HG03139 (cell line): Measurements from ENCODE around the gene CRYBG1.

Experiments used
- ATAC-seq: cut with Tn5 transposase; IDR thresholded peaks from one replicate; pipeline ENCODE4 v1.9.1; 2021; ENCODE audit not compliant: unreplicated experiment

Gene CRYBG1, protein sequence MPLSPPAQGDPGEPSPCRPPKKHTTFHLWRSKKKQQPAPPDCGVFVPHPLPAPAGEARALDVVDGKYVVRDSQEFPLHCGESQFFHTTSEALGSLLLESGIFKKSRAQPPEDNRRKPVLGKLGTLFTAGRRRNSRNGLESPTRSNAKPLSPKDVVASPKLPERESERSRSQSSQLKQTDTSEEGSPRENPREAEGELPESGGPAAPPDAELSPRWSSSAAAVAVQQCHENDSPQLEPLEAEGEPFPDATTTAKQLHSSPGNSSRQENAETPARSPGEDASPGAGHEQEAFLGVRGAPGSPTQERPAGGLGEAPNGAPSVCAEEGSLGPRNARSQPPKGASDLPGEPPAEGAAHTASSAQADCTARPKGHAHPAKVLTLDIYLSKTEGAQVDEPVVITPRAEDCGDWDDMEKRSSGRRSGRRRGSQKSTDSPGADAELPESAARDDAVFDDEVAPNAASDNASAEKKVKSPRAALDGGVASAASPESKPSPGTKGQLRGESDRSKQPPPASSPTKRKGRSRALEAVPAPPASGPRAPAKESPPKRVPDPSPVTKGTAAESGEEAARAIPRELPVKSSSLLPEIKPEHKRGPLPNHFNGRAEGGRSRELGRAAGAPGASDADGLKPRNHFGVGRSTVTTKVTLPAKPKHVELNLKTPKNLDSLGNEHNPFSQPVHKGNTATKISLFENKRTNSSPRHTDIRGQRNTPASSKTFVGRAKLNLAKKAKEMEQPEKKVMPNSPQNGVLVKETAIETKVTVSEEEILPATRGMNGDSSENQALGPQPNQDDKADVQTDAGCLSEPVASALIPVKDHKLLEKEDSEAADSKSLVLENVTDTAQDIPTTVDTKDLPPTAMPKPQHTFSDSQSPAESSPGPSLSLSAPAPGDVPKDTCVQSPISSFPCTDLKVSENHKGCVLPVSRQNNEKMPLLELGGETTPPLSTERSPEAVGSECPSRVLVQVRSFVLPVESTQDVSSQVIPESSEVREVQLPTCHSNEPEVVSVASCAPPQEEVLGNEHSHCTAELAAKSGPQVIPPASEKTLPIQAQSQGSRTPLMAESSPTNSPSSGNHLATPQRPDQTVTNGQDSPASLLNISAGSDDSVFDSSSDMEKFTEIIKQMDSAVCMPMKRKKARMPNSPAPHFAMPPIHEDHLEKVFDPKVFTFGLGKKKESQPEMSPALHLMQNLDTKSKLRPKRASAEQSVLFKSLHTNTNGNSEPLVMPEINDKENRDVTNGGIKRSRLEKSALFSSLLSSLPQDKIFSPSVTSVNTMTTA (N-terminal part only)

DNA sequence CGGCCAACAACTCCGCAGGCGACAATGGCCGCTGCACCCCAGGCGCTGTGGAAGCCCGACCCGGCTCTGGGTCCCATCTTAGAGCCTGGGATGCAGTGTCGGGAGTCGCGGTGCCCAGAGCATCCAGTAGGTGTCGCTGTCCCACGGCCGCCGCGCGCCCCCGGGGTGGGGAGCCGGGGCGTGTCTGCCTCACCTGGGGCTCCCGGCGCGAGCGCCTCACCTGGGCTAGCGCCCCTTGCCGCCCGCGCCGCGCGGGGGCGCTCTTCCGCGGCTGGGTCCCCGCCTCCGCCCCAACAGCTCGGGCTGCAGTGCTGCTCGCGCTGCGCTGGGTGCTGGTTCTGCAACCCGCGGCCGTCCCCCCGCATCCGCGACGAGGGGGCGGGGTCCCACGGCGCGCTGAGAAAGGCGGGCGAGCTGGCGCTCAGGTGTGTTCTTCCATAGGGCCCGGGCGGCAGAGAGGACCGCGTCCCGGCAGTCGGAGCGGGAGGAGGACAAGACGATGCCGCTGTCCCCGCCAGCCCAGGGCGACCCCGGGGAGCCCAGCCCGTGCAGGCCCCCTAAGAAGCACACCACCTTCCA lies at the start of gene CRYBG1:
Gene CRYBG1 (plus strand): TSS at position 308 of the 579 bp plus-strand sequence. CDS start 192 bp downstream, at position 500.
- ATAC-seq = peak; percentile 75

DNA sequence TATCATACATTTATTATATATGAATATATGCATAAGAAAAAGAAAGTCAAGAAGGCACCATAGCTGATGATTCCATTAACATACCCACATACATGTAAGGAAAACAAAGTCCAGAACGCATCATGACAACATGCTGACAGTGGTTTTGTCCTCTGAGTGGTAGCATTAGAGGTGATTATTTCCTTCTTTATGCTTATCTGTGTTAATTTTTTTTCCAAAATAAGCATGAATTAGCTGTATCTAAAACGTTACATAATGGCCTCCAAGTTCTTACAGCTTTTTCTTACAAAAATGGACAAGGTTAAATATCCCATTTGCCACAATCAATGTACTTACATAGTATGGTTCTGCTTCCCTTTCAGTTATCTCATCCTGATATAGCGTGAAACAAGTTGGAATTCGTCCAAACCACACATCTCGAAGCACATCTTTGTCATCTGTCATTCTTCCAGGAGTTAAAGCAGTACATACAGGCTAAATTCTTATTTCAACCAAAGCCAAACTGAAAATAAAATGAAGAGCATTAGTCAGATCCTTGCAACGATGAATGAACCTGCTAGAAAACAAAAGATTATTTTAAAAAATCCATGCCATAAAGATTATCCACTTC lies 44.6 kb upstream of the CRYBG1 start:
- no peak for ATAC-seq

DNA sequence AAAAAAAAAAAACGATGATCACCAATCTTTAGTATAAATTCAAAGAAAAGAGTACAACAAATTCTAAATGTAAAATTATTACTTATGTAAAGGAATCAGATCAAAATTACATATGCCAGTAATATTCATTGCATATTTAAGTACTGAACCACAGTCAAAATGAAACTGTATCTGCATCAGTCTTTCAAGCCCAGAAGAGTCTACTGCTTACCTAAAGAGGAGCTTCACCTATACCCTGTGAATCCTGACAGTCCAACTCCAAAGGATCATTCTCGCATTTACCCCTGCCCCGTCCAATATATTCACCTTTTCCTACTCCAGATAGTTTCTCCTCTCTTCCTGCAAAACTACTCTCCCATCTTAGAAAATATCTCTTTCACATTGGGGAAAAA lies 44.1 kb upstream of the CRYBG1 start:
- ATAC-seq = no peak

DNA sequence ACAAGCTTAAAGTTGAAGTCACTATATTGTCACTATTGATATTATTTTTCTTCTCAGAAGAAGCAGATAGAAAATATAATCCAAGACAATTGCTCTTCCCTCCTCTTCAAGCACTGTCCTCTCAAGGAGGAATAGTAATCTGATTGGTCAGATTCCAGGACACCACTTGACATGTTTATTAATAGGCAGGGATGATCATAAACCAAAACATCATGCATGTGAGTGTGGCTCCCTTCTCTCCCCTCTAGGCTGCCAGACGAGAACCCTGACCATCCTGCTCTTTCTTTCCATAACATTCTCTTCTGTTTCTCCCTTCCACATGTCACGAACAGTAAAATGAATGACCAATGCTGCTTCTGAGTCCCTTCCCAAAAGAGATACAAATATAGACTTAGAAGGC lies 42.5 kb upstream of the CRYBG1 start:
- ATAC-seq = no peak

DNA sequence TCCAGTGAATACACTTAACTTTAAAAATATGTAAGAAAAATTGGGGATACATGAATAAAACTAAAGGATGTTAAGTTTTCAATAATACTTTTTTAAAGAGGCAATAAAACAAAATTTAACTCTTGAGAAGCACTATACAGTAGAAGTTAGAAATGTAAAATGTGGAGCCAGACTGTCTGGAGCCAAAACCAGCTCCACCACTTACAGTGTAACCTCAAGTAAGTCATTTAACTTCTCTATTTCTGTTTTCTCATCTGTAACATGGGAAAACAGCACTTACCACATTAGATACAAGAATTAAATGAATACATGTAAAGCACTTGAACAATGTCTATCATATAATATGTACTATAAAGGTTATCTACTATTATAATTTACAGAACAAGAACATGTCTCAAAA lies 41.7 kb upstream of the CRYBG1 start:
- no peak for ATAC-seq

DNA sequence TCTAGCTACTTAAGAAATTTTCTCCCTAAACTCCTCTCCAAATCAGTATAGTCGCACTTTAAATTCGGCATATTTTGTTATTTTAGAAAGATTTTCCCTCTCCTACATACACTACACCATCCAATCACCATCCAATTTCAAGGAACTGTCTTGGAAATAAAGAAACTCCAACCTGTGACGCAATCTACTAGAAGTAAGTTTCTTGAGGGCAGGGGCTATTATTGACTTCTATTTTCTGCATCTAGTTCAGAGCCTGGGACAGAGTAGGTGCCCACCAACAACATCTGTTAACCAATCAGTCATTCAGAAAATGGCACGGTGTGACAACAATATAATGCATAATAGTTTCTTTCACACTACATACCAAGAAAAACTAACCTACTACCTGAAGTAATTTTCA lies 38.6 kb upstream of the CRYBG1 start:
- ATAC-seq = no peak

DNA sequence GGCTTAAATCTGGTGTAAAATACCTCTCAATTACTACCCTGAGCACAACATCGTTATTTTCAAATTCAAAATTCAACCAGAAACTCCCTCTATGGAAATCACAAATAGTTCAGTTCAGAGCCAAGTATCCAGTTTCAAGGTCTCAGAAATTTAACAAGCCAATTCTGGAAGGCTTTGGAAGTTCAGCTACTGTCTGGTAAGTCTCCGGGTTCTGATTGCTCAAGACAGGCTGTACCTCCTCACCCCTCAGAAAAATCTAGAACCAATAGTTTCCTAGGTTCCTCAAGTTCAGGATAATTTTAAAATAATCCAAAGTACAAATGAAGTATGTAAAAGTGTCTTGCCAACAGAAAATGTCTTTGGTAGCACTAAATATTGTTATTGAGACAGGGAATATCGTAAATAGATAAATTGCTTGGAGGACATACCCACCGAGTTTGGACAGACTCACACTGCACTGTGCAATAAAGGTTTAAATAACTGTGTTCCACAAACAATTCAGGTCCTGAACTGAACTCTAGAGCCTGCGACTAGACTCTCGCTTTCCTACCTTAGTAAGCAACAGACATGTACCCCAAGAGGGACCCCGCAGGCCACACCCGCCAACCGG lies 35.7 kb upstream of the CRYBG1 start:
- ATAC-seq = no peak

DNA sequence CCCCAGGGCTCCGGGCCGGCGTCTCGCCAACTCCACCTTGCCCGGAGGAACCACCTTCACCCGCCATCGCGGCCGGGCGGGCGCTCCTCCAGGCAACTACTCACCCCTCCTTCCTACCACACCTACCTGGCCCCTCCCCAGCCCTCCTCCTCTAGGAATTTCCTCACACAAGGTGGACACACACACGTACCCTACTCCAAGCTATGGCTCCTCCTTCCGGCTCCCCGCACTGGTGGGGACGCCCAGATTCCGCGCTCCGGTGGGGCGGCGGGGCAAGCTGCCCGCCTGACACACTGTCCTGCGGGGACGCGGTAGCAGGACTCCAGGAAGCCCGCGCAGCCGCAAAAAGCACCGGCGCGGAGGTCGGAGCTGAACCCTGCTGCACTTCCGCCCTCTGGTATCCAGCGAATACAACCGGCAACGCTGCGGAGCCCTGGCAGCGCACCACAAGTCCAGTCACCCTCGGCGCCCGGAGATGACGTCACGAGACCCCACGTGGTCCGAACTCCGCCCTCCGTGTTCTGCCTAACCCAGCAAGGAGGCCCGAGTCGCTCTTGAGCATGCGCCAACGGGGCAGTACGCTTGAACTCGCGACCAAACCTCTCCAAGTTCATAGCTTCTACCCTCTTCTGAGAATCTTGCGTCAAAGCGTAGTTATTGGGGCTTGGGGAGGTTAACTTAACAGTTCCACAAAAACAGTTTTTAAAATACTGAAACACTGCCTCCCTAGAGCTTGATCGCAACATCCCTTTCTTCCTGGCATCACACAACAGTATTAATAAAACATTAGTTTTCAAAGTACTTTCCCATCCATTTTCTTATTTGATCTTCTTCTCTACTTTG lies 35.0 kb upstream of the CRYBG1 start, which contains the start of gene ATG5:
Gene ATG5 (minus strand): TSS at position 425 of the 843 bp plus-strand sequence. CDS start 9,552 bp downstream, outside the sequence.
- peak; percentile 96 for ATAC-seq

DNA sequence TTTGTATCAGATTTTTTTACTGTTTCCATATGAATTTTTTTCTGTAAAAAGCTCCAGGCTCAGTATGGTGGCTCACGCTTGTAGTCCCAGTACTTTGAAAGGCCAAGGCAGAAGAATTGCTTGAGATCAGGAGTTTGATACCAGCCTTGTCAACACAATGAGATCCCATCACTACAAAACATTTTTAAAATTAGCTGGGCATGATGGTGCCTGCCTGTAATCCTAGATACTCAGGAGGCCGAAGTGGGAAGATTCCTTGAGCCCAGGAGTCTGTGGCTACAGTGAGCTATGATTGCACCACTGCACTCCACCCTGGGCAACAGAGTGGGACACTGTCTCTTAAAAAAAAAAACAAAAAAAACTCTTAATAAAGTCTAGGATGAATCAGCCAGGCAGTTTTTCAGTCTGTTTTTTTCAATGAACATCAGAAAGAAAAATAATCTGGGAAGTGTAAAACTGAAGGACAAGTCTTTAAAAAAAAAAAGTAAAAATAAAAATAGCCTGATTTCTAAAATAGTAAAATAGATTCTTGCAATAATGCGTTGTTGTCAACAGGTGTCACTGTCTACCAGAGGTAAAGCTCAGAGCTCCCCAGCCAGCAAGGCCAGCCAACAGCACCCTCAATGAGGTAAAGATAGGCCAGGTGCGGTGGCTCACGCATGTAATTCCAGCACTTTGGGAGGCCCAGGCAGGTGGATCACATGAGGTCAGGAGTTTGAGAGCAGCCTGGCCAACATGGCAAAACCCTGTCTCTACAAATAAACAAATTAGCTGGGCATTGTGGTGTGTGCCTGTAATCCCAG lies 25.7 kb upstream of the CRYBG1 start:
- peak; percentile 75 for ATAC-seq

DNA sequence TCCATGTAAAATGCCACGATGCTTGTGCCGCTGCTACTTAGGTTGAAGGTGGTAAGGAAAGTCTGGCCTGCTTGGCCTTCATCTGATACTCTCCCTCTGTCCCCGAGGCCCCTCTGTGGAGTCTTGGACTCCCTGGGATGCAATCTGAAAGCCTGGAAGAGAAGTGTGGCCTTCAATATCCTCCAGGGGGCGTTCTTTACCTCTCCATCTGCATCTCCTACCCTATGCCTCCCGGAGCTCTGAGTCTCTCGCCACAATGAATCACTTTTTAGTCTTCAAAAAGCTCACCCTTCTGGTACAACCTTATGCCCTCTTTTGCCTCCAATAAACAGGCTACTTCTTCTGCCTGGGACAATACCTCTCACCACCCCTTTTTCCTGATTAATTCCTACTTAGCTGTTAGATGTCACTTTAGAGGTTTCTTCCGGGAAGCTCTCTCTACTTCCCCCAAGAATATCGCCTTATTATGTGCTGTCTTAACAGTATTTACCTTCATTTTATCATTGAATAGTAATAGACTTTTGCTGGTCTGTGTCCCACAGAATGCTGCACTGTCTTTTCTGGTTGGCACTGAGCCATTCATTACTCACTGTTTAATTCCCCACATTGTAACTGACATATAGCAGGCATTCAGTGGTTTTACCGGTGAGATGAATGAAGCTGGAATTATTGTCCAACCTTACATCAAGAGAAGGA lies 21.0 kb upstream of the CRYBG1 start:
- peak; percentile 86 for ATAC-seq

DNA sequence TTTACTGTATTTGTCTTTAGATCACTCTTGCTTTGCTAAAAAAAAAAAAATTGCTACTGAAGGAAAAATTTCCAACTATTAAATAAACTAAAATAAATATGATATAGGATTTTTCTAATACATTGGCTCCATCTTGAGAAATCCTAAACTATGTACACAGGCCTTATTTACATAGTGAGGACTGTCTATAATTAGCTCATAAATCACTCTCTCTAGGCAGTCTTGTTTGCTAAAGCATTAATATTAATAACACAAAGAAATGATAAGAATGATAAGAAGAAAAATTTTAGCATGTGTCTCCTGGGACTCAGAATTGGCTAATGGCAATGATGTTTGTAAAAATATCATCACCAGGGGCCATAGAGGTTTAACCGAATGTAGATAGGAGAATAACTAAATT lies 13.3 kb upstream of the CRYBG1 start:
- no peak for ATAC-seq

DNA sequence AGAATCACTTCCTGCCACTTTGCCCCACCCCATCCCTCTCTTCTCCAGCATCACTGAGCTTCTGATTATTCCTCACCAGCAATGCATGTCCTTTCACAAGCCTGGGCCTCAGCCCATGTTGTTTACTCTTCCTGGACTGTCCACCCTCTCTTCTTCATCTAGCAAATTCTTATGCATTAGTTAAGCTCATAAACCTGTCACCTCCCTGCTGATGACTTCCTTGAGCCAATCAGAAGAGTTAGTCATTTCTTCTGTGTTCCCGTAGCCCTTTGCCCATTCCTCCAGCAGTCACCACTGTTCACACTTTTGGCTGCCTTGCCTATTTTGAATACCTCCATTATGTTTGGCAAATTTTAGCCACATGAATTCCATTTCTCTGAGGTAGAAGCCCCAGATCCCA lies 4.1 kb upstream of the CRYBG1 start:
- ATAC-seq = no peak

DNA sequence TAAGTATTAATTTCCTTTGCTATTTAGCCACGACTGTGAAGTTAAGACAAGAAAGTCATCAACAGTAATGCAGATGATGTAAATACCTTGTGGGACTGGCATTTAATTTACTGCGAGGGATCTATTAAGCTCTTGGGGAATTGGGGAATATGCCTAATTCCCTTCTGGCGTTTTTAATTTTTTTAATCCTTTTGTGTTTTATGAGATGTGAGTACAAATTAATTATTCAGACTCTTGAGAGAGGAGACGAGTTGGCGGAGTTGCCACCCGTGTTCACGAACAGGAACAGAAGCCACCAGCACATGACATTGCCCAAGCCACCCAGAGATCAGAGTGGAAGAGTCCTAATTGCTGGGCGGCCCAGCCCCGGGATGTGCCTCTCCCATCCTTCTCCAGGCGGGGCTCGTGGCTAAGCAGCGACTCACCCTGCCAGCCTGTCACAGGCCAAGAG lies 533 bp upstream of the CRYBG1 start:
- ATAC-seq = no peak

DNA sequence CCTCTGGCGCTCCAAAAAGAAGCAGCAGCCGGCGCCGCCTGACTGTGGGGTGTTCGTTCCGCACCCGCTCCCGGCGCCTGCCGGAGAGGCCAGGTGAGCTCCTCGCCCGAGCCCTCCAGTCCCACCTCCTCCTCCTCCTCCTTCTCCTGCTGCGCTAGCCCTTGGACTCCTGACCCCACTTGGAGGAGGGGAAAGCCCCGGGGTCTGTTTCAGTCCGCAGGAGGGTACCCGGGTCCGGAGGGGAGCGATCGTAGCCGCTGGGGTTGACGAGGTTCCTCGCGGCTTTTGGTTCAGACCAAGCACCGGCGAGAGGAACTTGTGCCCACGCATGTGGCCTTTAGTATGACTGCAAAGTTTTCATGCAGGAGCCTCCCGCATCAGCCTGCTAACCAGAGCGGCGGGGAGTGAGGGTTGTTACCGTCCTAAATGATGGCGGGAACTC lies 493 bp downstream of the CRYBG1 start:
- peak; percentile 22 for ATAC-seq

DNA sequence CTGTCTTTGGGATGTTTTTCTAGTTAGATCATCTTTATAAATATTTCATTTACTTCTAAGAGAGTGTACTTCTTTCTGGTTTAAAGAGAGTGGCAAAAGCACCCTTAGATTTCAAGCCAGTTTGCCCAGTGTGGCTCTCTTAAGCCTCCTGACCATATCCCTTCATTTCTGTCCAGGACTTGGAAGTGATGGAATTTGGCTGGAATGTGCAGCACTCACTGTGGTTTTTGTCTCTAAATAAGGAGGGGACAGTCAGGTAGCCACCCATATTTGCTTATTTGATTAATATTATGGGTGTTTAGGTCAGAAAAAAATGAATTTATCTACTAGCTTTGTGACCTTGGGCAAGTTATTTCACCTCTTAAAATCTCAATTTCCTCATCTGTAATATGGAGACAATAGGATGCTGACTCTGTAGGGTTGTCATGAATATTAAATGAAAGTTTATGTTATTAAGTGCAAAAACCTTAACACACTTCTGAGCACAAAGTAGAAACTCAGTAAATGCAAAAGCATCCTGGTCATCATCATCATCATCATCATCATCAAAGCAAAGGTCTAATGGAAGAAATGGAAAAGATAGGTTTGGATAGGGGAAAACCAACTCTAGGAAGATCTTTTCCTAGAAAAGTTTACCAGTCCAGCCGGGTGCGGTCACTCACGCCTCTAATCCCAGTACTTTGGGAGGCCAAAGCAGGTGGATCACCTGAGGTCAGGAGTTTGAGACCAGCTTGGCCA lies 3.1 kb downstream of the CRYBG1 start:
- ATAC-seq = no peak

DNA sequence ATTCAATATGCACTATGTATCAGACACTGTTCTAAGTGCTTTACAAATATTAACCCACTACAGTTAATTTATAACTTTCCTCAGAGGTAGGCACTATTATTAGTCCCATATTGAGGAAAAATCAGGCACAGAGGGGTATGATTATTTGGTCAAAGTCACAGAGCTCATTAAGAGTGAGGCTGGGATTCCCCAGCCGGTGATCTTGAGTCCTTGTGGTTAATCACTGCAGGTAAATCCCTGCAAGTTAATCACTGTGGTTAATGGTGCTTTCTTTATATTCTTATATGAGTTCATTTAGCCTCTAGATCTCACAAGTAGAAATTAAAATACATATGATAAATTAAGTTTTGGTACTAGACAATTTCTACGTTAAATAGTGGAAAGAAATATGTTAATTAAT lies 9.2 kb downstream of the CRYBG1 start:
- no peak for ATAC-seq

DNA sequence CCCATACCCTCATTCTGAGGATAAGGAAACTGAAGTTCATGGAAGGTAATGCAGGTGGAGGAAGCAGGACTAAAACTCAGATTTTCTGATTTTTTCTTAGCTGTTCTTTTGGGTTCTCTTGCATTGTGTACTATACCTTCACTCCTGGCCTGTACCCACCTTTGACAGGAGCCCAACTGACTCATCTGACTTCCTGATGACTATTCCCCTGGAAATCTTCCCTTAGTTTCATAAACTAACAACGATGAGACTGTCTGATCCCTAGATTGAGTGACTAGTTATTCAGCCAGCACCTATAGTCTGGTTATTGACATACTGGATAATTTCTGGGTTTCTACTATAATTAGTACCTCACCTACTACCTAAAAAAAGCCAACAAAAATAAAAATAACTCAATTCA lies 10.1 kb downstream of the CRYBG1 start:
- ATAC-seq = no peak
